ENCODE measurements around the gene SRP68.

SRP68 gene

DNA sequence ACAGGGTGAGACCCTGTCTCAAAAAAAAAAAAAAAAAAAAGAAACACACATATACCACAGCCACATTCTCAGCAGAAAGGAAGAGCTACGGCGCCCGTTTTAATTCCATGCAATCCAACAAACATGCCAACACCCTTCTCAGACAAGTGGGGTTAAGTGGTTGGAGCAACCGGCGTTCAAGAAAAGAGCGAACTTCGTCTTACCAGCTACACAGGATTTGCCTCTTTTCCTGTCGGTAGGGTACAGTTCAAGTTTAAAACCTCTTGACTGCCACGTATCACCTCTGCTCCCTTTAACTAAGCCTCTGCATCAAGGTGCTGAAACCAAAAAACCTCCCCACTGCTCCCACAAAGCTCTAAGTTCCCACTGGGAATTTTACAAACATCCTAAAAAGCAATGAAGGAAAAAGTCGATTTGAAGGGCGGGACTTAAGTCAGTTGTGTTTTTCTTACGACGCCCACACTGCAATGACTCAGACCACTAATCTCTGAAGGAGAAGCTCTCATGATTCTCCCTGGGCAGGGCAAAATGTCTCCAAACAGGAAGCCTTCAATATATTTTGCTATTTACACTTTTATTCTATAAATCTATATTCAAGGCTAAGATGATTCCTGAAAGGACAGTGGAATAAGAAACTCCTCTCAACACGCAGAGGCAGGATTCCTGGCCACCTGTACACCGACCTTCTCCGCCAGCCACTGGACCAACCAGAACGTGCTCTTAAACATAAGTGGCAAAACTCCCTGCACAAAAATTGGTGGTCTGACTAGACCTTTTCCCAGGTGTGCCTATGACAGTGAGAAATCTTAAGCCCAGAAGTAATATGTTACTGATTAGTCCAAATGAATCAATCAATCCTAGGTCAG, 18.8 kb downstream of the SRP68 start:
- Histone ChIP-seq H3K9ac (ENCODE audit: low read length) (no peak overlapping the region), H3K9me2 (replicated peaks; ENCODE audit: insufficient read depth, low read length) (no peaks in the 10 kb centered on the region), H3K27ac (ENCODE audit: low read length) (no peak overlapping the region), H3K36me3 (replicated peaks; ENCODE audit: insufficient read depth, low read length) (peaks cover 15% of the 10 kb centered on the region), H3K27me3 (replicated peaks; ENCODE audit: insufficient read depth, low read length) (no peaks in the 10 kb centered on the region), H3K4me3 (ENCODE audit: low read length) (no peak overlapping the region), H3K79me2 (ENCODE audit: low read length) (peaks cover 42% of the 10 kb centered on the region), H4K20me1 (ENCODE audit: insufficient read depth, low read length) (no peaks in the 10 kb centered on the region), H3K4me1 (ENCODE audit: low read length) (peaks cover 9% of the 10 kb centered on the region), H3K4me2 (ENCODE audit: low read depth, low read length) (no peak overlapping the region), H3F3A (ENCODE audit: insufficient read depth, low read length) (peaks cover 5% of the 10 kb centered on the region; the same call in 1 of the 2 replicates), H3K9me3 (replicated peaks; ENCODE audit: insufficient read depth, low read length) (no peaks in the 10 kb centered on the region), H2AFZ (ENCODE audit: low read length) (no peak overlapping the region)
- no peak for TF ChIP-seq EZH2phosphoT487 (IDR thresholded peaks at IDR 0.05; ENCODE audit: low read length)
- TF ChIP-seq, protein P1, sequence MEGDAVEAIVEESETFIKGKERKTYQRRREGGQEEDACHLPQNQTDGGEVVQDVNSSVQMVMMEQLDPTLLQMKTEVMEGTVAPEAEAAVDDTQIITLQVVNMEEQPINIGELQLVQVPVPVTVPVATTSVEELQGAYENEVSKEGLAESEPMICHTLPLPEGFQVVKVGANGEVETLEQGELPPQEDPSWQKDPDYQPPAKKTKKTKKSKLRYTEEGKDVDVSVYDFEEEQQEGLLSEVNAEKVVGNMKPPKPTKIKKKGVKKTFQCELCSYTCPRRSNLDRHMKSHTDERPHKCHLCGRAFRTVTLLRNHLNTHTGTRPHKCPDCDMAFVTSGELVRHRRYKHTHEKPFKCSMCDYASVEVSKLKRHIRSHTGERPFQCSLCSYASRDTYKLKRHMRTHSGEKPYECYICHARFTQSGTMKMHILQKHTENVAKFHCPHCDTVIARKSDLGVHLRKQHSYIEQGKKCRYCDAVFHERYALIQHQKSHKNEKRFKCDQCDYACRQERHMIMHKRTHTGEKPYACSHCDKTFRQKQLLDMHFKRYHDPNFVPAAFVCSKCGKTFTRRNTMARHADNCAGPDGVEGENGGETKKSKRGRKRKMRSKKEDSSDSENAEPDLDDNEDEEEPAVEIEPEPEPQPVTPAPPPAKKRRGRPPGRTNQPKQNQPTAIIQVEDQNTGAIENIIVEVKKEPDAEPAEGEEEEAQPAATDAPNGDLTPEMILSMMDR (IDR thresholded peaks at IDR 0.05; ENCODE audit: low read length), result no peak
- no peak for DNase-seq

DNA sequence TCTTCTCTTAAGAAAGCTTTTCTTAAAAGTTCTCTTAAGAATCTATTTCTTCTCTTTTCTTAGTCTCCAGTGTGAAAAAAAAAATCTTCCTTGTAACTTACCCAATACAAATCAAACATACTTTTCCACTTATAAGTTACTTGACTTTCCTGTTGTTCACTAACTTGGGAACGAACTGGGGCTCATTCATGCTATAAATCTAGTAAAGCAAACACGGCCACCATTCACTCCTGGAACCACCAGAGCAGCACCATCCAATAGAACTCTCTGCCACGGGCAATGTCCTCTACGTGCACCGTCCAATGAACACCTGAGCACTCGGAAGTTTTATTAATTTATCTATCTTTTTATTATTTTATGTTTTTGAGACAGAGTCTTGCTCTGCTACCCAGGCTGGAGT, 20.8 kb downstream of the SRP68 start:
- Histone ChIP-seq H3K9me3 (replicated peaks; ENCODE audit: insufficient read depth, low read length) (no peaks in the 10 kb centered on the region), H3K79me2 (ENCODE audit: low read length) (peaks cover 52% of the 10 kb centered on the region), H3K9ac (ENCODE audit: low read length) (no peak overlapping the region), H3K27ac (ENCODE audit: low read length) (no peak overlapping the region), H2AFZ (ENCODE audit: low read length) (no peak overlapping the region), H4K20me1 (ENCODE audit: insufficient read depth, low read length) (no peaks in the 10 kb centered on the region), H3K9me2 (replicated peaks; ENCODE audit: insufficient read depth, low read length) (no peaks in the 10 kb centered on the region), H3K36me3 (replicated peaks; ENCODE audit: insufficient read depth, low read length) (peaks cover 8% of the 10 kb centered on the region), H3K4me1 (ENCODE audit: low read length) (peaks cover 17% of the 10 kb centered on the region), H3K27me3 (replicated peaks; ENCODE audit: insufficient read depth, low read length) (no peaks in the 10 kb centered on the region), H3F3A (ENCODE audit: insufficient read depth, low read length) (peaks cover 9% of the 10 kb centered on the region; the same call in 1 of the 2 replicates), H3K4me3 (ENCODE audit: low read length) (no peak overlapping the region), H3K4me2 (ENCODE audit: low read depth, low read length) (no peak overlapping the region)
- no peak for DNase-seq
- TF ChIP-seq, protein P1 (IDR thresholded peaks at IDR 0.05; ENCODE audit: low read length), result no peak
- no peak for TF ChIP-seq EZH2phosphoT487 (IDR thresholded peaks at IDR 0.05; ENCODE audit: low read length)
- no peak for TF ChIP-seq EZH2 (optimal IDR thresholded peaks at IDR 0.05; ENCODE audit: low read depth, low read length)

DNA sequence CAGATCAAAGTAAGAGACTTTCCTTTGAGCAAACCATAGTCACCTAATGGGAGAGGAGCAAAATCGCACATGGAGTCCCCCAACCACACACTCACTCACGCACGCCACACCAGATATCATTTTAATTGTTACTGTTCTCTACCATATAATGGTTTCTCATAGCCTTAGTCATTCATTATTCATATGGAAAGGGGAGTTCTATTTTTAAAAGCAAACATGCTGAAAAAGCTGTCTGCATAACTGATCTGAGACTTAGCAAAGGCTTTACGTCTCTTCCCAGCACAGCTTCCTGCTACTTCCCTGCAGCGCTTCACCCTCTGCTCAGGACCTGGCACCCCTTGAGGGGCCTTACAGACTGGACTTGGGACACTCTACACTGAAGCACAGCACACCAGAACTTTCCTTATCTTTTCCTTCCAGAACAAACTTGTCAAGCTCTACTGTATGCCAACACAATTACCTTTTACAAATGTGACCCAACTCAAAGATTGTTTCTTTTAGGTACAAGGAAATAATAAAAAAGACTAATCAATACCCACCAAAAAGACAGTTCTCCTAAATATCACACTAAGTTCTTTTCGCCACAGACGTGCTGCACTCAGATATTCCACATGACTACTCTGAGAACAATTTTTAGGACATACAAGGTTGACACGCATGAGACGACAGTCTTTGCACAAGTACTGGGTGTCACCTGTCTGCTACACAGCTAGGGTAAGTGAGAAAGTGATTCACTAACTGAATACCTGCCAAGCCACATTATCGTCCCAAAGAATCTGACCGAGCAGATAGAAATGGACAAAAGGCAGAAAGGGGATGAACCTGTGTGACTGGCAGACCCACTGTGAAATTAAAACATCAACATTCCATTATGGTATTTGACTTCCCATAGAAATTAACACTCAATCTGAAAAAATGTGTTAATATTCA, 21.5 kb downstream of the SRP68 start:
- Histone ChIP-seq H3K27ac (ENCODE audit: low read length) (no peak overlapping the region), H3K4me2 (ENCODE audit: low read depth, low read length) (no peak overlapping the region), H3K36me3 (replicated peaks; ENCODE audit: insufficient read depth, low read length) (peaks cover 9% of the 10 kb centered on the region), H2AFZ (ENCODE audit: low read length) (no peak overlapping the region), H3K27me3 (replicated peaks; ENCODE audit: insufficient read depth, low read length) (no peaks in the 10 kb centered on the region), H3K4me1 (ENCODE audit: low read length) (peaks cover 17% of the 10 kb centered on the region), H4K20me1 (ENCODE audit: insufficient read depth, low read length) (no peaks in the 10 kb centered on the region), H3K4me3 (ENCODE audit: low read length) (no peak overlapping the region), H3K79me2 (ENCODE audit: low read length) (peaks cover 44% of the 10 kb centered on the region), H3F3A (ENCODE audit: insufficient read depth, low read length) (peaks cover 9% of the 10 kb centered on the region; the same call in 1 of the 2 replicates), H3K9me3 (replicated peaks; ENCODE audit: insufficient read depth, low read length) (no peaks in the 10 kb centered on the region), H3K9me2 (replicated peaks; ENCODE audit: insufficient read depth, low read length) (no peaks in the 10 kb centered on the region), H3K9ac (ENCODE audit: low read length) (no peak overlapping the region)
- TF ChIP-seq, protein P1 (IDR thresholded peaks at IDR 0.05; ENCODE audit: low read length), result no peak
- TF ChIP-seq EZH2 (optimal IDR thresholded peaks at IDR 0.05; ENCODE audit: low read depth, low read length), result no peak
- no peak for TF ChIP-seq EZH2phosphoT487 (IDR thresholded peaks at IDR 0.05; ENCODE audit: low read length)
- DNase-seq, result no peak

Measured in MM.1S (cell line).